ENCODE measurements around the gene TMEM232.
"Not testable (repeated sequence)": the region's sequence is repeated elsewhere in the genome, so short reads cannot be mapped to it uniquely, and the experiment has no call there.

TMEM232 gene

GRCh38 chr5:110726249-110727024, at the start of gene TMEM232:
TMEM232 (minus strand) TSS chr5:110726671; CDS start chr5:110667352, 59,319 bp downstream.
- DNase-seq (ENCODE audit: low read depth in 2 of 2) = peak; percentile 44 to 55

GRCh38 chr5:110770286-110770685, 43.8 kb upstream of the TMEM232 start:
- no peak for DNase-seq (ENCODE audit: low read depth in 2 of 2)

- no peak for DNase-seq (ENCODE audit: low read depth in 2 of 2)
Measured at GRCh38 chr5:110769000-110769681, 42.7 kb upstream of the TMEM232 start.

GRCh38 chr5:110768138-110768860, 41.8 kb upstream of the TMEM232 start:
- no peak for DNase-seq (ENCODE audit: low read depth in 2 of 2)

- DNase-seq (ENCODE audit: low read depth in 2 of 2) = no peak
Measured at GRCh38 chr5:110760158-110760557, 33.7 kb upstream of the TMEM232 start.

GRCh38 chr5:110757118-110757729, 30.8 kb upstream of the TMEM232 start:
- DNase-seq (ENCODE audit: low read depth in 2 of 2) = no peak

- DNase-seq (ENCODE audit: low read depth in 2 of 2) = no peak
Measured at GRCh38 chr5:110754181-110754580, 27.7 kb upstream of the TMEM232 start.

- no peak for DNase-seq (ENCODE audit: low read depth in 2 of 2)
Measured at GRCh38 chr5:110753600-110753999, 27.1 kb upstream of the TMEM232 start.

GRCh38 chr5:110752953-110753352, 26.5 kb upstream of the TMEM232 start:
- no peak for DNase-seq (ENCODE audit: low read depth in 2 of 2)

- no peak for DNase-seq (ENCODE audit: low read depth in 2 of 2)
Measured at GRCh38 chr5:110751902-110752762, 25.7 kb upstream of the TMEM232 start.

- DNase-seq (ENCODE audit: low read depth in 2 of 2) = peak; percentile 67 to 74
Measured at GRCh38 chr5:110738812-110739651, 12.6 kb upstream of the TMEM232 start, which contains the start of gene SLC25A46. SLC25A46 (plus strand) TSS chr5:110739007; CDS start chr5:110739120, 113 bp downstream.

GRCh38 chr5:110738503-110738811, 12.0 kb upstream of the TMEM232 start:
- no peak for DNase-seq (ENCODE audit: low read depth in 2 of 2)

GRCh38 chr5:110736753-110737152, 10.3 kb upstream of the TMEM232 start:
- DNase-seq (ENCODE audit: low read depth in 2 of 2) = no peak

GRCh38 chr5:110735556-110735955, 9.1 kb upstream of the TMEM232 start:
- no peak for DNase-seq (ENCODE audit: low read depth in 2 of 2)

GRCh38 chr5:110734101-110734500, 7.6 kb upstream of the TMEM232 start:
- no peak for DNase-seq (ENCODE audit: low read depth in 2 of 2)

GRCh38 chr5:110731499-110731898, 5.0 kb upstream of the TMEM232 start:
- not testable (repeated sequence) for DNase-seq (ENCODE audit: low read depth in 2 of 2)

- DNase-seq (ENCODE audit: low read depth in 2 of 2) = no peak
Measured at GRCh38 chr5:110727025-110727314, 499 bp upstream of the TMEM232 start.

- no peak for DNase-seq (ENCODE audit: low read depth in 2 of 2)
Measured at GRCh38 chr5:110718311-110718710, 8.2 kb downstream of the TMEM232 start.

- DNase-seq (ENCODE audit: low read depth in 2 of 2) = no peak
Measured at GRCh38 chr5:110716247-110717245, 9.9 kb downstream of the TMEM232 start.
